ENCODE results near the gene MVK.

Gene MVK

GRCh38 chr12:109624467-109624866 is 50.9 kb downstream of the MVK start:
- Histone ChIP-seq H3K36me3 (ENCODE audit: control insufficient read depth, insufficient read depth, low read length) (no peaks in the 10 kb centered on the region), H3K27ac (ENCODE audit: low read depth, low read length) (no peak overlapping the region), H3K9ac (ENCODE audit: low read length) (no peak overlapping the region), H3K27me3 (ENCODE audit: control insufficient read depth, insufficient read depth, low read length) (peaks cover 2% of the 10 kb centered on the region), H3K4me3 (ENCODE audit: low read length) (no peak overlapping the region), H3K4me1 (ENCODE audit: control insufficient read depth, insufficient read depth, low read length) (no peaks in the 10 kb centered on the region)

DNA sequence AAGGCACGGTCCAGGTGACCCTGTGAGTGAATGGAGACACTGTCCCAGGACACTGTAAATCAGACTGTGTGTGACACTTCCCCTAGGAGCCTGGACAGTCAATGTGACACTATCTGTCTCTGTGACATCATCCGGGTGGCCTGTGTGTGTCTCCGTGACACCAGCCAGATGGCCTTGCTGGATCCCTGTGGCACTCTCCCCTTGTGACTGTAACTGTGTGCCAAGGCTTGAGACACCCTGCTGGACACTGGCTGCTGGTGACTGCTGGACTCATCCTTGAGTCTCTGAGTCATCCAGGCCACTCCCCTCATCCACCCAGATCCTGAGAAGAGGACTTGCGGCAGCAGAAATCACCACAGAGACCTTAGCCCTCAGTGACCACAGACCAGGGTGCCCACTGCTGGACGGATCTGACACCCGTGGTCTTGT is 51.6 kb downstream of the MVK start:
- Histone ChIP-seq H3K4me1 (ENCODE audit: control insufficient read depth, insufficient read depth, low read length) (no peaks in the 10 kb centered on the region), H3K4me3 (ENCODE audit: low read length) (no peak overlapping the region), H3K27ac (ENCODE audit: low read depth, low read length) (no peak overlapping the region), H3K36me3 (ENCODE audit: control insufficient read depth, insufficient read depth, low read length) (no peaks in the 10 kb centered on the region), H3K9ac (ENCODE audit: low read length) (no peak overlapping the region), H3K27me3 (ENCODE audit: control insufficient read depth, insufficient read depth, low read length) (peaks cover 4% of the 10 kb centered on the region)

- no peak overlapping the region for H3K9ac ChIP-seq (ENCODE audit: low read length)
- H3K4me1 ChIP-seq (ENCODE audit: control insufficient read depth, insufficient read depth, low read length) = no peaks in the 10 kb centered on the region
- no peak overlapping the region for H3K27ac ChIP-seq (ENCODE audit: low read depth, low read length)
- H3K27me3 ChIP-seq (ENCODE audit: control insufficient read depth, insufficient read depth, low read length) = peaks cover 4% of the 10 kb centered on the region
- no peaks in the 10 kb centered on the region for H3K36me3 ChIP-seq (ENCODE audit: control insufficient read depth, insufficient read depth, low read length)
- no peak overlapping the region for H3K4me3 ChIP-seq (ENCODE audit: low read length)
These were observed 52.3 kb downstream of the MVK start for GRCh38 chr12:109625749-109626377.

GRCh38 chr12:109626378-109627115 is 53.0 kb downstream of the MVK start:
- Histone ChIP-seq H3K4me1 (ENCODE audit: control insufficient read depth, insufficient read depth, low read length) (no peaks in the 10 kb centered on the region), H3K27ac (ENCODE audit: low read depth, low read length) (no peak overlapping the region)

GRCh38 chr12:109627633-109628032 is 54.0 kb downstream of the MVK start:
- no peak overlapping the region for H3K27ac ChIP-seq (ENCODE audit: low read depth, low read length)
- H3K4me1 ChIP-seq (ENCODE audit: control insufficient read depth, insufficient read depth, low read length) = no peaks in the 10 kb centered on the region
- no peaks in the 10 kb centered on the region for H3K36me3 ChIP-seq (ENCODE audit: control insufficient read depth, insufficient read depth, low read length)
- no peak overlapping the region for H3K4me3 ChIP-seq (ENCODE audit: low read length)
- H3K9ac ChIP-seq (ENCODE audit: low read length) = no peak overlapping the region
- peaks cover 4% of the 10 kb centered on the region for H3K27me3 ChIP-seq (ENCODE audit: control insufficient read depth, insufficient read depth, low read length)

More at GRCh38 chr12:109626378-109627115, 53.0 kb downstream of the MVK start:
- Histone ChIP-seq H3K4me3 (ENCODE audit: low read length) (no peak overlapping the region), H3K36me3 (ENCODE audit: control insufficient read depth, insufficient read depth, low read length) (no peaks in the 10 kb centered on the region), H3K27me3 (ENCODE audit: control insufficient read depth, insufficient read depth, low read length) (peaks cover 4% of the 10 kb centered on the region), H3K9ac (ENCODE audit: low read length) (no peak overlapping the region)

- Histone ChIP-seq H3K9ac (ENCODE audit: low read length) (no peak overlapping the region), H3K4me3 (ENCODE audit: low read length) (no peak overlapping the region), H3K36me3 (ENCODE audit: control insufficient read depth, insufficient read depth, low read length) (no peaks in the 10 kb centered on the region), H3K27ac (ENCODE audit: low read depth, low read length) (no peak overlapping the region), H3K27me3 (ENCODE audit: control insufficient read depth, insufficient read depth, low read length) (peaks cover 4% of the 10 kb centered on the region), H3K4me1 (ENCODE audit: control insufficient read depth, insufficient read depth, low read length) (no peaks in the 10 kb centered on the region)
These were observed 56.5 kb downstream of the MVK start for GRCh38 chr12:109630107-109630506.

DNA sequence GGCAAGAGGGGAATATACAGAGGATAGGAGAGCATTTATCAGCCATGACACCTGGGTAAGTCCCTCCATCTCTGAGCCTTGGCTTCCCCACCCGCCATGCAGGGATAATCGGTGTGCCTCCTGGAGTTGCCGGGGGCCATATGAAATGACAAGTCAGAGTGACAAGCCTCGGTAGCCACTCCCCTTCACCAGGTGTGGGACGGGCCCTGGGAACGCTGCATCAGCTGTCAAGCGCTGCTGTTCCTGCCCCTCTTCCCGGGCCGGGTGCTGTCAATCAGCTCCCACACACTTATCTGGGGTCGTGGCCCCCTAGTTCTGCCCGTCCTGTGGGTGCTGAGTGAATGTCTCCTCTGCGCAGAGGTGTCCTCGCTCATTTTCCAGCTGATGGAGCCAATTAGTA is 57.2 kb downstream of the MVK start:
- no peaks in the 10 kb centered on the region for H3K36me3 ChIP-seq (ENCODE audit: control insufficient read depth, insufficient read depth, low read length)
- peaks cover 4% of the 10 kb centered on the region for H3K27me3 ChIP-seq (ENCODE audit: control insufficient read depth, insufficient read depth, low read length)
- H3K27ac ChIP-seq (ENCODE audit: low read depth, low read length) = no peak overlapping the region
- H3K4me3 ChIP-seq (ENCODE audit: low read length) = no peak overlapping the region
- H3K9ac ChIP-seq (ENCODE audit: low read length) = no peak overlapping the region
- H3K4me1 ChIP-seq (ENCODE audit: control insufficient read depth, insufficient read depth, low read length) = no peaks in the 10 kb centered on the region

DNA sequence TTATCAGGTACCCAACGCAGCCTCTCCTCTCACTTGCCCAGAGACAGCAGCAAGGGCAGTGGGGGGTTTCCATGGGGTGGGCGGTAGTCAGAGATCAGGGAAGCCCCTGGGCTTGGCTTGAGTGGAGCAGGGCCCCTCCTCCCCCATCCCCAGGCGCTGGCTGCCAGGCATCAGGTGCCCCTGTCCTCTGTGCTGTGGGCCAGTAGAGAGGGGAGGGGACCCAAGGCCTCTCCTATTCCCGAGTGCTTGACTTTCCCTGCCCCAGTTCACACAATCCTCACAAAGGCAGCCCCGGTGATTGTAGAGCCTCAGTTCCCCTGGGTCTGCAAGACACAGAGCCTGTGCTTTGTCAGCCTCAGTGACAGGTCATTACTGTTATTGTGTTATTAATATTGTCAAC is 57.7 kb downstream of the MVK start:
- no peak overlapping the region for H3K4me3 ChIP-seq (ENCODE audit: low read length)
- H3K27me3 ChIP-seq (ENCODE audit: control insufficient read depth, insufficient read depth, low read length) = peaks cover 4% of the 10 kb centered on the region
- no peaks in the 10 kb centered on the region for H3K36me3 ChIP-seq (ENCODE audit: control insufficient read depth, insufficient read depth, low read length)
- H3K27ac ChIP-seq (ENCODE audit: low read depth, low read length) = no peak overlapping the region
- H3K9ac ChIP-seq (ENCODE audit: low read length) = no peak overlapping the region
- no peaks in the 10 kb centered on the region for H3K4me1 ChIP-seq (ENCODE audit: control insufficient read depth, insufficient read depth, low read length)

- Histone ChIP-seq H3K4me1 (ENCODE audit: control insufficient read depth, insufficient read depth, low read length) (no peaks in the 10 kb centered on the region), H3K27ac (ENCODE audit: low read depth, low read length) (no peak overlapping the region), H3K36me3 (ENCODE audit: control insufficient read depth, insufficient read depth, low read length) (no peaks in the 10 kb centered on the region), H3K27me3 (ENCODE audit: control insufficient read depth, insufficient read depth, low read length) (peaks cover 4% of the 10 kb centered on the region), H3K9ac (ENCODE audit: low read length) (no peak overlapping the region), H3K4me3 (ENCODE audit: low read length) (no peak overlapping the region)
These were observed 58.2 kb downstream of the MVK start for GRCh38 chr12:109631751-109632150.

GRCh38 chr12:109632342-109632741 is 58.7 kb downstream of the MVK start:
- Histone ChIP-seq H3K27me3 (ENCODE audit: control insufficient read depth, insufficient read depth, low read length) (peaks cover 4% of the 10 kb centered on the region), H3K4me3 (ENCODE audit: low read length) (no peak overlapping the region), H3K4me1 (ENCODE audit: control insufficient read depth, insufficient read depth, low read length) (no peaks in the 10 kb centered on the region), H3K9ac (ENCODE audit: low read length) (no peak overlapping the region), H3K27ac (ENCODE audit: low read depth, low read length) (no peak overlapping the region), H3K36me3 (ENCODE audit: control insufficient read depth, insufficient read depth, low read length) (no peaks in the 10 kb centered on the region)

DNA sequence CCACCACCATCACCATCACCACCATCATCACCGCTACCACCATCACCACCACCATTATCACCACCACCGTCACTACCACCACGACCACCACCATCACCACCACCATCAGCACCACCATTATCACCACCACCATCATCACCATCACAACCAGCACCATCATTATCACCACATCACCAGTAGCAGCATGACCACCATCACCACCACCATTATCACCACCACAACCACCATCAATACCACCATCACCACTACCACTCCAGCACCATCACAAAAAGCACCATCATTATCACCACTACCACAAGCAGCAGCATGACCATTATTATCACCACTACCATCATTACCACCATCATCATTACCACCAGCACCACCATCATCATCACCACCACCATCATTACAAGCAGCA is 62.1 kb downstream of the MVK start:
- no peak overlapping the region for H3K27ac ChIP-seq (ENCODE audit: low read depth, low read length)
- H3K4me1 ChIP-seq (ENCODE audit: control insufficient read depth, insufficient read depth, low read length) = no peaks in the 10 kb centered on the region
- H3K4me3 ChIP-seq (ENCODE audit: low read length) = no peak overlapping the region
- H3K9ac ChIP-seq (ENCODE audit: low read length) = no peak overlapping the region
- H3K36me3 ChIP-seq (ENCODE audit: control insufficient read depth, insufficient read depth, low read length) = no peaks in the 10 kb centered on the region
- H3K27me3 ChIP-seq (ENCODE audit: control insufficient read depth, insufficient read depth, low read length) = no peaks in the 10 kb centered on the region

DNA sequence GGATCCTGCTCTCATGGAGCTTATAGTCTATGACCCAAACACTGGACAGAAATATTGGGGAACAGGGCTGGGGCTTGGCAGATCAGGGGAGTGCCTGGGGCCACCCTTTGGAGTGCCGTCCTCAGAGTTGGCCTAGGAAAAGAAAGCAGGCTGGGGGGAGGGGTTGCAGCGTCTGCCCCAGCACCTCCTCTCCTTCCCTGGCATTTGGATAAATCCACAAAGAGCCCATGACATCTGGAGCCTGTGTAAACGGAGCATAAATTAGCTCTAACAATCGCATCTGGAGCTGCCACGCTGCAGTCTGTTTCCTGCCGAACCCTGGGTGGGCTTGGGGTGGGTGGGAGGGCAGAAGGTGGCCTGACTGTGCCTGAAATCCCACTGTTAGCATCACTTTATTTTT is 63.8 kb downstream of the MVK start:
- Histone ChIP-seq H3K4me1 (ENCODE audit: control insufficient read depth, insufficient read depth, low read length) (no peaks in the 10 kb centered on the region), H3K27ac (ENCODE audit: low read depth, low read length) (no peak overlapping the region)

DNA sequence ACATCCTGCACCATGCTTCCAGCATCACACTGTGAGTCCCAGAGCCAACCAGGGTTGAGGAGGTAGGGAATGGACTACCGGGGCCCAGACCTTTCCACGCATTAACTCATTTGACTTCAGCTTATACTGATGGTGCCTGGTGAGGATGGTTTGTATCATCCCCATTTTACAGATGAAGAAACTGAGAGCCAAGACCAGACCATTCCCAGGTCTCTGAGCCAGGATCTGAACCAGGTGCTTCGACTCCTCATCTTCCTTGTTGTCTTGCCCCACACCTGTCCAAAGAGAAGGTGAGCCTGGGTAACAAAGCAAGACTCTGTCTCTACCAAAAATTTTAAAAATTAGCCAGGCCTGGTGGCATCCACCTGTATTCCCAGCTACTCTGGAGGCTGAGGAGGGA is 64.4 kb downstream of the MVK start:
- Histone ChIP-seq H3K4me1 (ENCODE audit: control insufficient read depth, insufficient read depth, low read length) (no peaks in the 10 kb centered on the region), H3K36me3 (ENCODE audit: control insufficient read depth, insufficient read depth, low read length) (no peaks in the 10 kb centered on the region), H3K27ac (ENCODE audit: low read depth, low read length) (no peak overlapping the region), H3K27me3 (ENCODE audit: control insufficient read depth, insufficient read depth, low read length) (no peaks in the 10 kb centered on the region), H3K4me3 (ENCODE audit: low read length) (no peak overlapping the region), H3K9ac (ENCODE audit: low read length) (no peak overlapping the region)

More for the DNA sequence above, 63.8 kb downstream of the MVK start:
- Histone ChIP-seq H3K9ac (ENCODE audit: low read length) (no peak overlapping the region), H3K27me3 (ENCODE audit: control insufficient read depth, insufficient read depth, low read length) (no peaks in the 10 kb centered on the region), H3K36me3 (ENCODE audit: control insufficient read depth, insufficient read depth, low read length) (no peaks in the 10 kb centered on the region), H3K4me3 (ENCODE audit: low read length) (no peak overlapping the region)
